Activated naive CD8-positive, alpha-beta T cell treated with anti-CD3 and anti-CD28 coated beads, Interleukin-2, amount 50 U/mL, for 24 hours (primary cell): ENCODE data around the gene SIGLEC15.
"Not testable (repeated sequence)": the region's sequence is repeated elsewhere in the genome, so short reads cannot be mapped to it uniquely, and the experiment has no call there.

Experiments used
- ATAC-seq: fragments of 150-1000 bp; cut with Tn5 transposase; one replicate; pipeline ENCODE4 v1.10.0; 2021
- DNase-seq: peaks from one replicate; pipeline ENCODE4 v3.0.0; 2021
- H3K27ac Mint-ChIP-seq: one replicate; pipeline ENCODE4 v1.8.0; 2021; ENCODE audit warnings: mild to moderate bottlenecking, mixed read lengths
- H3K27me3 Mint-ChIP-seq: one replicate; pipeline ENCODE4 v1.8.0; 2021; ENCODE audit warnings: mixed read lengths
- H3K36me3 Mint-ChIP-seq: one replicate; pipeline ENCODE4 v1.8.0; 2021; ENCODE audit warnings: low read depth, mixed read lengths
- H3K4me1 Mint-ChIP-seq: one replicate; pipeline ENCODE4 v1.8.0; 2021; ENCODE audit warnings: mixed read lengths
- H3K4me3 Mint-ChIP-seq: one replicate; pipeline ENCODE4 v1.8.0; 2021; ENCODE audit warnings: mild to moderate bottlenecking, moderate library complexity, mixed read lengths
- H3K9me3 Mint-ChIP-seq: one replicate; pipeline ENCODE4 v1.8.0; 2021; ENCODE audit warnings: mixed read lengths

The SIGLEC15 gene

DNA sequence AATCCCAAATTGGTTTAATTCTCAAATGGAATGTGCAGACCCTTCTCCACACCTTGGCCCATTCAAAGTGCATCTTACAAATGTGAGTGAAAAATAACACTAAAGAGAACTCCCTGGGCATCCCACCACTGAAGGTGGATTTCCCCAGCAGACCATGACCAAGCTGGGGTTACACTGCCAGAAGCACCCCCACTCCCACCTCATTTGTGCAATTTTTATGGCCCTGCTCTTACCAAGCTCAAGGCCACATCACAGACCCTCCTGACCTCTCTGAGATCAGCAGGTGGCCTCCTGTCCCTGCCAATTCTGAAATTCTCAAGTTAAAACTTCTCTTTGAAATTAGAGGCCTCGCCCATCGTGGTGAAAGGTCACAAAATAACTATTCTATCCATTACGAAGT is 21.6 kb downstream of the SIGLEC15 start:
- H3K9me3 Mint-ChIP-seq, result no peaks in the 10 kb centered on the region
- peaks cover 9% of the 10 kb centered on the region for H3K36me3 Mint-ChIP-seq
- ATAC-seq (peak; percentile 66), DNase-seq (no peak)
- H3K27me3 Mint-ChIP-seq, result no peaks in the 10 kb centered on the region
- peak overlapping the region; percentile 85 for H3K27ac Mint-ChIP-seq
- no peak overlapping the region for H3K4me3 Mint-ChIP-seq
- H3K4me1 Mint-ChIP-seq, result peaks cover 28% of the 10 kb centered on the region

- H3K4me1 Mint-ChIP-seq, result peaks cover 28% of the 10 kb centered on the region
- not testable (repeated sequence) for H3K9me3 Mint-ChIP-seq, H3K4me3 Mint-ChIP-seq, H3K27ac Mint-ChIP-seq, H3K27me3 Mint-ChIP-seq, DNase-seq, ATAC-seq
- peaks cover 15% of the 10 kb centered on the region for H3K36me3 Mint-ChIP-seq
Observed at GRCh38 chr18:45848643-45849042, 23.2 kb downstream of the SIGLEC15 start.

DNA sequence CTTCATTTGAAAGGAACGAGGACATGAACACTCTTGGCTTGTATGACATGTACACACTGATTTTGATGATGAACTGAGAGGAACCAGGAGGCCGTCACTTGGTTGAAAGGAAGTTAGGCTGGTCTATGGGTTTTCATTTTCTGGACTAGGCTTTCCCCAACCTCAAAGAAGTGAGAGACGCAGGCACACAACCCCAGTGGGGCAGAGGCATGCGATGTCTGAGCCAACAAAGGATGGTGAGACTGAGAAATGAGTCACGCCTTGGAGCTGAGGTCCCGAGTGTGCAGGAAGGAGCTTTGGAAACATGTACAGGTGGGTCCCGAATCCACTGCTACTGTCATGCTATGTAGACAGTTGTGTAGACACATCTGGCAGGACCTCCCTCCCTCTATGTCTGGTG is 24.1 kb downstream of the SIGLEC15 start:
- no peak for DNase-seq
- H3K4me1 Mint-ChIP-seq, result peaks cover 28% of the 10 kb centered on the region
- H3K27me3 Mint-ChIP-seq, result no peaks in the 10 kb centered on the region
- no peaks in the 10 kb centered on the region for H3K9me3 Mint-ChIP-seq
- no peak overlapping the region for H3K4me3 Mint-ChIP-seq
- H3K36me3 Mint-ChIP-seq, result peaks cover 15% of the 10 kb centered on the region
- peak; percentile 62 for ATAC-seq
- H3K27ac Mint-ChIP-seq, result peak overlapping the region; percentile 47

GRCh38 chr18:45850021-45850420 is 24.5 kb downstream of the SIGLEC15 start:
- peaks cover 18% of the 10 kb centered on the region for H3K36me3 Mint-ChIP-seq
- no peak for ATAC-seq
- H3K4me1 Mint-ChIP-seq, result peaks cover 26% of the 10 kb centered on the region
- no peaks in the 10 kb centered on the region for H3K9me3 Mint-ChIP-seq
- no peak for DNase-seq
- H3K27me3 Mint-ChIP-seq, result no peaks in the 10 kb centered on the region
- no peak overlapping the region for H3K27ac Mint-ChIP-seq
- H3K4me3 Mint-ChIP-seq, result no peak overlapping the region

DNA sequence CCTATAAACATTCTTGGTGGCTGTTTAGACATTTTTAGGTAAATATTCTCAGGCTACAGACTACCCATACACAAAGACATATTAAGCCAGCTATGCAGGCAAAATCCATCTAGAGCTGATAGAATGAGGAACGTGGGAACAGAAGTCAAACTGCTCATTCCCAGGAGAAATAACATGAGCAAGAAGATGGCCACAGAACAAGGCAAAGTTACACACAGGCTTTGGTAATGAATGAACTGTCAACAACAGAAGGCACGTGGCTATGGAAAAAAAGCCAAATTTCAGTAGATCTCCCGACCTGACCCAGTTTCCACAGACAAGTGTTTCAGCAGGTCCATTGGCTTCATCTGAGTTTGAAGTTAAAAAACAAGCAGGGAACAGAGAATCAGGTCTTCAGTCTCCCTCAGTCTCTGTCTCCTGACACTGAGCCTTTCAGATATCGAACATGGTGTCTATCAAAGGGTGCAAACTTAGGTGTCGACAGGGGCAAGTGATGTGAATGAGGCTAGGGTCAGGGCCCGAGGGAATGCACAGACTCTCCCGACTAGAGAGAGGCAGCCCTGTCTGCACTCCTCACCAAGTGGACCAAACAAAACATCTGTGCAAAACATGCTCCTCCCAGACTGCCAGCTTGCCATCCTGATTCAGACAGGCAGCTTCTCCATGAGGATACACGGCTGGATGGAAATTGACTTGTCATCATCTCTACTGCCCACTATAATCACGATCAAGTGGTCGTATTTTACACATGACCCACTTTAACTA is 25.9 kb downstream of the SIGLEC15 start:
- Mint-ChIP-seq H3K36me3 (peaks cover 24% of the 10 kb centered on the region), H3K4me1 (peaks cover 25% of the 10 kb centered on the region), H3K4me3 (no peak overlapping the region), H3K27me3 (no peaks in the 10 kb centered on the region), H3K9me3 (no peaks in the 10 kb centered on the region), H3K27ac (no peak overlapping the region)
- DNase-seq (no peak), ATAC-seq (no peak)

DNA sequence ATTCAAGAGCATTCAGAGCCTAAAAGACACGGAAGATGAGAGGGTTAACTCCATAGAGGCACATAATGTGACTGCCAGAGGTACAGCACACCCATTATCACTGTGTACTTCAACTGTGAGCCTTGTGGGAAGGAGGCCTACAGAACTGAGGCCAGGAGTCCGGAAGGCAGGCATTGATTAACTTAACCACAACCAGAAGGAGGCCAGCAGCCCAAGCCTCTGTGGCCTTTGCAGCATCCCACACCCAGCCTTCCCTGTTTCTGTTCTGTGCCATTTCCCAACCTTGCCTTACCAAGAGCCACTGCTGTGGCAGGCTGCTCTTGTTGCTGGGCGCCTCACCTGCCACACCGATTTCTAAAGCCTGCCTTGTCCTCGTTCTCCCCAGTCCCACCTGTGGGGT is 27.2 kb downstream of the SIGLEC15 start:
- H3K27me3 Mint-ChIP-seq, result no peaks in the 10 kb centered on the region
- ATAC-seq, result no peak

GRCh38 chr18:45854036-45854586 is 28.6 kb downstream of the SIGLEC15 start:
- Mint-ChIP-seq H3K9me3 (no peaks in the 10 kb centered on the region), H3K36me3 (peaks cover 31% of the 10 kb centered on the region), H3K27ac (no peak overlapping the region), H3K27me3 (no peaks in the 10 kb centered on the region), H3K4me3 (no peak overlapping the region), H3K4me1 (peaks cover 4% of the 10 kb centered on the region)
- ATAC-seq, result no peak
- DNase-seq, result no peak

More for the DNA sequence above, 27.2 kb downstream of the SIGLEC15 start:
- peak overlapping the region; percentile 2 for H3K27ac Mint-ChIP-seq
- H3K4me1 Mint-ChIP-seq, result peaks cover 13% of the 10 kb centered on the region
- H3K4me3 Mint-ChIP-seq, result no peak overlapping the region
- peaks cover 29% of the 10 kb centered on the region for H3K36me3 Mint-ChIP-seq
- DNase-seq, result no peak
- H3K9me3 Mint-ChIP-seq, result no peaks in the 10 kb centered on the region

DNA sequence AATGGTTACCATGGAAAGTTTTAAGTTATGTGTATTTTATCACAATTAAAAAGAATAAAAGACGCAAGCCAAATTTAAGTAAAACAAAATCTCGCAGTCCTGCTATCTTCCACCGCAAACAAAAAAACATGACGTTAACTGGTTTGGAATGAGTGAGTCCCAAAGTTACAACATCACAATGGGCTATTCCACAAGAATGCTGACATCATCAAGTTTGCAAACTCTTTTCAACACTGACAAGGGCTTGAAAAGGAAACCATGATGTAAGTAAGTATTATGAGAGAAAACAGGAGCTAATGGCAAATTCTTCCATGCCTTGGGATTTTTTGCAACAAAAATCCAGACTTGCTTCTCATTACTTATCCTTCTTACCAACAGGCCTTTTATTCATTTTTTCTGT is 31.1 kb downstream of the SIGLEC15 start:
- H3K4me3 Mint-ChIP-seq, result no peak overlapping the region
- no peaks in the 10 kb centered on the region for H3K4me1 Mint-ChIP-seq
- H3K27me3 Mint-ChIP-seq, result no peaks in the 10 kb centered on the region
- DNase-seq (no peak), ATAC-seq (no peak)
- H3K9me3 Mint-ChIP-seq, result no peaks in the 10 kb centered on the region
- H3K27ac Mint-ChIP-seq, result no peak overlapping the region
- H3K36me3 Mint-ChIP-seq, result peaks cover 43% of the 10 kb centered on the region

DNA sequence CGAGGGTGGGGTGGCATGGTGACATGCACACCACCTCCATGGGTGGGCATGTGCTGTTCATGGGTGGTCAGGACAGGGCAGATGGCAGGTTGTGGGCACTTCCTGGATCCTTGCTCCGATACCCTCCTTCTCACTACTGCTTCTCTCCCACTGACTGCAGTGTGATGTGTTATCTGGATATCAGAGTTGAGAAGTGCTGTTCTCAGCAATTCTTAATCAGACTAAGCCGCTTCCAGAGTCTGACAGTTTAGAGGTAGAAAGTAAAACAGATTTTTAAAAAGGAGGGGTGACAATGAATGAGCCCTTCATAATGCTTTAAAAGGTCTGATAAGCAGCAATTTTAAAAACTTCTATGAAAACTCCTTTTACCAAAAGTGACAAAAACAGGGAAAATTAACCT is 33.9 kb downstream of the SIGLEC15 start:
- Mint-ChIP-seq H3K36me3 (peaks cover 49% of the 10 kb centered on the region), H3K4me1 (peaks cover 7% of the 10 kb centered on the region), H3K27ac (no peak overlapping the region), H3K9me3 (no peaks in the 10 kb centered on the region), H3K4me3 (no peak overlapping the region), H3K27me3 (no peaks in the 10 kb centered on the region)
- ATAC-seq, result no peak
- DNase-seq, result no peak

DNA sequence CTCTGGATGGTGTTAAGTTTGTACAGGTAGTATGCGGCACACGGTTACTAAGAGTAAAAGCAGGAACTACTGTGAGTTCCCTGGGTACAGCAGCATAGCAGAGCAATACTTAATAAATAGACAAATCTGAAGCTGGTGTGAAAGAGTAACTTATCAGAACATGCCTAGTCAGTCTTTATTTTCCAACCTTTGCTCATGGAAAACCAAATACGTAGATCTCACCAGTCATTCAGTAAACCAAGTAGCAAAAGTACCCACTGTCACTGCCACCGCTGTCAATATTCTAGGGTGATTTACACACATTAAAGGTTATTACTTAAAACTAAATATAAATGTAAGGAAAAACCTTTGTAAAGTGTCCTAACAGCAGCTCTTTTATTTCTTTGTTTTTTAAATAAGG is 35.0 kb downstream of the SIGLEC15 start:
- H3K4me1 Mint-ChIP-seq, result peaks cover 7% of the 10 kb centered on the region
- no peak overlapping the region for H3K27ac Mint-ChIP-seq
- H3K9me3 Mint-ChIP-seq, result no peaks in the 10 kb centered on the region
- no peak overlapping the region for H3K4me3 Mint-ChIP-seq
- DNase-seq, result no peak
- H3K27me3 Mint-ChIP-seq, result no peaks in the 10 kb centered on the region
- ATAC-seq, result no peak
- peaks cover 53% of the 10 kb centered on the region for H3K36me3 Mint-ChIP-seq

GRCh38 chr18:45860971-45861370 is 35.5 kb downstream of the SIGLEC15 start:
- Mint-ChIP-seq H3K4me1 (peaks cover 7% of the 10 kb centered on the region), H3K4me3 (no peak overlapping the region), H3K36me3 (peaks cover 58% of the 10 kb centered on the region), H3K27ac (no peak overlapping the region), H3K9me3 (no peaks in the 10 kb centered on the region), H3K27me3 (no peaks in the 10 kb centered on the region)
- ATAC-seq, result no peak
- no peak for DNase-seq

DNA sequence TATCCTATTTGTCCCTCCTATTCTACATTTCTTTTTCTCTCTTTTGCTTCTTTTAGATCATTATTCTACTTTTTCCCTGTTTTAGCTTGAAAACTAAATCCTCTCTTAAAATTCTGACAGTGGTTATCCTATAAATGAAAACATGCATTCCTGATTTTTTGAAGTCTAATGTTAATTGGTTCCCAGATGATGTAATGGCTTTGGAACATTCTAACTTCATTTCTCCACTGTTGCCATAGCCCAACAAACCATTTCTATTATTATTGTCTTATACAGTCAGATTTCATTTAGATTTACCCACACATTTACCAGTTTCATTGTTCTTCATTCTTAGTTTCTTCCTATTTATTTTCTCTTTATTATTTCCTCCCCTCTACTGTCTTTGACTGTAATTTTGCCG is 36.5 kb downstream of the SIGLEC15 start:
- no peaks in the 10 kb centered on the region for H3K27me3 Mint-ChIP-seq
- H3K4me1 Mint-ChIP-seq, result peaks cover 7% of the 10 kb centered on the region
- ATAC-seq, result no peak
- H3K9me3 Mint-ChIP-seq, result no peaks in the 10 kb centered on the region
- H3K27ac Mint-ChIP-seq, result no peak overlapping the region
- H3K36me3 Mint-ChIP-seq, result peaks cover 56% of the 10 kb centered on the region
- no peak overlapping the region for H3K4me3 Mint-ChIP-seq
- no peak for DNase-seq

DNA sequence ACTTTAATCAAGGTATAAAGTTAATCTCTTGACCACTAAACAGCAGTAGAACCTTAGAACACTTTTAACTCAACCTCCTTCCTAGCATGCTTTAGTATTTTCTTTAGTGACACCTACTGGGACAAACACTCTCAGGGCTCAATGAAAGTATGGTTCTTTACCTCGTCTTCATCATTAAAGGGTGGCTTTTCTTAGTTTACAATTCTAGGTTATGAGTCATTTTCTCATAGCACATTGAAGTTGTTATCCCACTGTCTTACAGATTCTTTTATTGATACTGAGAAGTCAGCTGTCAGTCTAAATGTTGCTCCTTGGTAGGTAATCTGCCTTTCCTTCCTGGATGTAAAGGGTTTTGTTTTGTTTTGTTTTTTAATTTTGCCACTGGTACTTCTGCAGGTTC is 38.0 kb downstream of the SIGLEC15 start:
- Mint-ChIP-seq H3K36me3 (peaks cover 65% of the 10 kb centered on the region), H3K27ac (peak overlapping the region; percentile 23), H3K4me3 (no peak overlapping the region), H3K4me1 (peaks cover 7% of the 10 kb centered on the region), H3K9me3 (no peaks in the 10 kb centered on the region), H3K27me3 (no peaks in the 10 kb centered on the region)
- no peak for DNase-seq
- peak; percentile 61 for ATAC-seq

DNA sequence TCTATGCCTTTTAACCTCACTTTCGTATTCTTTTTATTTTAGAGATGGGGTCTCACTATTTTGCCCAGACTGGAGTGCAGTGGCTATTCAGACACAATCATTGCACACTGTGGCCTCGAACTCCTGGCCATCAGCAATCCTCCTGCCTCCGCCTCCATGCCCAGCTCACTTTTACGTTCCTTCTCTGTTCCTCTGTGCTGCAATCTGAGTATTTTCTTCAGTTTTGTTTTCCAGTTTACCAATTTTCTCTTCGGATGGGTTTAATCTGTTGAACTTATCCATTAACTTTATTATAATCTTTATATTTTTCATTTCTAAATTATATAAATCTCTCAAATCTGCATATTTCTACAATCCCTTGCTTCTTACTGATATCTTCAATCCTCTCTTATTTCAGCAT is 38.6 kb downstream of the SIGLEC15 start:
- Mint-ChIP-seq H3K27ac (no peak overlapping the region), H3K4me3 (no peak overlapping the region), H3K36me3 (peaks cover 64% of the 10 kb centered on the region), H3K4me1 (peaks cover 8% of the 10 kb centered on the region), H3K27me3 (no peaks in the 10 kb centered on the region), H3K9me3 (no peaks in the 10 kb centered on the region)
- DNase-seq (no peak), ATAC-seq (no peak)

- Mint-ChIP-seq H3K9me3 (no peaks in the 10 kb centered on the region), H3K27ac (no peak overlapping the region), H3K27me3 (no peaks in the 10 kb centered on the region), H3K36me3 (peaks cover 66% of the 10 kb centered on the region), H3K4me3 (no peak overlapping the region), H3K4me1 (peaks cover 12% of the 10 kb centered on the region)
- ATAC-seq, result no peak
- no peak for DNase-seq
Observed at GRCh38 chr18:45865466-45865865, 40.0 kb downstream of the SIGLEC15 start.
